Endothelial cell of umbilical vein (primary cell): ENCODE measurements around the gene BICD2. TPM values are rescaled to one million over a fixed set of nuclear protein-coding genes. Genes with fewer than 3 reads are reported as not detected.

ENCODE experiments used
- BruUV-seq: library from RNA; stranded (reverse); fragments of 400-500 nt; replicated peaks from 2 replicates; lab custom pipeline; 2021; lab: Mats Ljungman, UMichigan
- CTCF ChIA-PET: fragments of 300-600, 350-600 bp; sonication (Branson Sonifier 250); formaldehyde crosslinking; loops from one replicate; lab custom pipeline; 2021; ENCODE audit warnings: antibody characterized with exemption, inconsistent platforms; lab: Charles Lee
- POLR2A ChIA-PET: fragments of 300-600, 350-600 bp; sonication (Branson Sonifier 250); formaldehyde crosslinking; loops from one replicate; lab custom pipeline; 2021; ENCODE audit warnings: antibody characterized with exemption, inconsistent platforms; lab: Charles Lee
- DNase-seq: peaks from one replicate; pipeline ENCODE4 v3.0.0-alpha.2; 2011; ENCODE audit warnings: low read depth, low spot score
- FAIRE-seq: peaks from 2 replicates; lab custom pipeline; 2011; peaks lifted over from hg19 to GRCh38; lab: Jason Lieb, UNC
- H2AFZ ChIP-seq: 2 replicates; pipeline ENCODE4 v1.6.0; 2012; ENCODE audit warnings: low read depth, low read length, control low read depth, inconsistent platforms
- H3K27ac ChIP-seq: 2 replicates; pipeline ENCODE4 v1.5.1; 2011; ENCODE audit warnings: low read depth, mild to moderate bottlenecking, control low read depth, low read length, moderate library complexity; ENCODE audit not compliant: insufficient read depth
- H3K27me3 ChIP-seq, 2 experiments: 2 replicates each; pipeline versions ENCODE4 v1.6.0 to v1.6.1; 2011; ENCODE audit warnings: low read length in 2 of 2, mixed read lengths in 1 of 2; ENCODE audit not compliant: control insufficient read depth in 2 of 2, insufficient read depth in 2 of 2
- H3K36me3 ChIP-seq, 2 experiments: 2 replicates in 1 of 2; 3 replicates in 1 of 2; pipeline ENCODE4 v1.5.1; 2011; ENCODE audit warnings: low read length in 2 of 2, mild to moderate bottlenecking in 1 of 2, moderate library complexity in 1 of 2; ENCODE audit not compliant: control insufficient read depth in 2 of 2, insufficient read depth in 2 of 2; ENCODE audit errors: extremely low read depth in 1 of 2
- H3K4me1 ChIP-seq: 3 replicates; pipeline ENCODE4 v1.5.1; 2011; ENCODE audit warnings: mild to moderate bottlenecking, low read length; ENCODE audit not compliant: control insufficient read depth, insufficient read depth; ENCODE audit errors: extremely low read depth
- H3K4me2 ChIP-seq: 2 replicates; pipeline ENCODE4 v1.6.1; 2011; ENCODE audit warnings: low read length, control low read depth, mixed read lengths; ENCODE audit not compliant: insufficient read depth
- H3K4me3 ChIP-seq, 3 experiments: fragments of 200-600 bp in 1 of 3; sonication (generic), shearing (Covaris generic) in 1 of 3; replicated peaks in 1 of 3; 2 replicates each; pipeline ENCODE4 v1.5.1; 2011 to 2016; ENCODE audit warnings: control low read depth in 3 of 3, low read length in 3 of 3, mild to moderate bottlenecking in 2 of 3, inconsistent platforms in 1 of 3, low read depth in 1 of 3, moderate library complexity in 1 of 3; ENCODE audit not compliant: insufficient read depth in 1 of 3
- H3K79me2 ChIP-seq: 2 replicates; pipeline ENCODE4 v1.6.0; 2012; ENCODE audit warnings: low read length, inconsistent platforms; ENCODE audit not compliant: control insufficient read depth, insufficient read depth
- H3K9ac ChIP-seq: replicated peaks from 2 replicates; pipeline ENCODE3; 2011; ENCODE audit warnings: low read length, control low read depth; ENCODE audit not compliant: insufficient read depth; ENCODE audit errors: extremely low read depth
- H3K9me1 ChIP-seq: replicated peaks from 3 replicates; pipeline ENCODE4 v1.6.0; 2011; ENCODE audit warnings: mild to moderate bottlenecking, low read length; ENCODE audit not compliant: control insufficient read depth, insufficient read depth; ENCODE audit errors: extremely low read depth
- H3K9me3 ChIP-seq: replicated peaks from 2 replicates; pipeline ENCODE4 v1.5.1; 2012; ENCODE audit warnings: low read length, inconsistent platforms; ENCODE audit not compliant: control insufficient read depth, insufficient read depth
- H4K20me1 ChIP-seq: replicated peaks from 2 replicates; pipeline ENCODE3; 2011; ENCODE audit warnings: mild to moderate bottlenecking, low read length; ENCODE audit not compliant: control insufficient read depth, insufficient read depth; ENCODE audit errors: extremely low read depth
- CTCF ChIP-seq, 2 donors: IDR thresholded peaks; 1 replicate in 1 of 2; 2 replicates in 1 of 2; pipeline ENCODE4 v1.5.1; 2011; ENCODE audit warnings: low read length in 2 of 2, mild to moderate bottlenecking in 2 of 2, moderate library complexity in 2 of 2, control low read depth in 1 of 2, inconsistent platforms in 1 of 2, low read depth in 1 of 2; ENCODE audit not compliant: insufficient read depth in 1 of 2; ENCODE audit errors: extremely low read depth in 1 of 2
- EZH2 ChIP-seq: IDR thresholded peaks from 2 replicates; pipeline ENCODE4 v1.6.1; 2012; ENCODE audit warnings: borderline replicate concordance, low read depth, mild to moderate bottlenecking, moderate library complexity, low read length, inconsistent platforms; ENCODE audit not compliant: severe bottlenecking
- FOS ChIP-seq: IDR thresholded peaks from 2 replicates; pipeline ENCODE4 v1.6.1; 2011; ENCODE audit warnings: mild to moderate bottlenecking, low read length, moderate library complexity, borderline replicate concordance; ENCODE audit not compliant: insufficient read depth
- GATA2 ChIP-seq: IDR thresholded peaks from 2 replicates; pipeline ENCODE4 v1.7.0; 2011; ENCODE audit warnings: low read depth, mild to moderate bottlenecking, moderate library complexity, mixed read lengths, low read length; ENCODE audit not compliant: insufficient read length, insufficient read depth
- JUN ChIP-seq: IDR thresholded peaks from 2 replicates; pipeline ENCODE4 v1.6.1; 2011; ENCODE audit warnings: borderline replicate concordance, low read depth; ENCODE audit not compliant: insufficient read length, insufficient read depth
- MYC ChIP-seq: IDR thresholded peaks from one replicate; pipeline ENCODE4 v1.6.1; 2011; ENCODE audit warnings: mild to moderate bottlenecking, low read depth, low read length
- POLR2A ChIP-seq: IDR thresholded peaks from 2 replicates; pipeline ENCODE4 v1.6.1; 2012; ENCODE audit warnings: low read depth, mild to moderate bottlenecking, control low read depth, low read length
- POLR2AphosphoS5 ChIP-seq: IDR thresholded peaks from 2 replicates; pipeline ENCODE4 v1.6.1; 2012; ENCODE audit warnings: low read depth, mild to moderate bottlenecking, control low read depth, low read length, moderate library complexity; ENCODE audit not compliant: insufficient read depth
- dilution Hi-C: fragments of 300-500 bp; cut with MboI; formaldehyde crosslinking; loops from one replicate; pipeline ENCODE4 v1.15.0; 2019; ENCODE audit warnings: low sequenced_read_pairs; ENCODE audit not compliant: extremely low pct_ligation_motif_present
- intact Hi-C: fragments of 100-400 bp; cut with micrococcal nuclease; formaldehyde crosslinking; loops from one replicate; pipeline ENCODE4 v1.10.0; 2022
- polyA plus RNA-seq, 4 experiments: library from polyadenylated mRNA; depleted of rRNA in 3 of 4; stranded (reverse) in 3 of 4; unstranded in 1 of 4; fragments of >200 nt; gene quantifications; 2 replicates each; pipeline versions ENCODE4 v1.2.1 to v1.2.3, GENCODE V29; 2011 to 2012; ENCODE audit warnings: missing spikeins in 1 of 4
- total RNA-seq: library from RNA; stranded (reverse); gene quantifications from 2 replicates; pipeline ENCODE4 v1.2.3, GENCODE V29; 2021
- TF ChIP-seq, protein P1 (sequence below): IDR thresholded peaks from 2 replicates; pipeline ENCODE4 v1.6.1; 2011; ENCODE audit not compliant: insufficient read depth, insufficient read length

The BICD2 gene
- total and polyA plus RNA-seq, 2 donors (not counting 3 experiments of a cell fraction or from before 2014, with no cell fraction given) = 14.3 to 39.3 TPM

DNA sequence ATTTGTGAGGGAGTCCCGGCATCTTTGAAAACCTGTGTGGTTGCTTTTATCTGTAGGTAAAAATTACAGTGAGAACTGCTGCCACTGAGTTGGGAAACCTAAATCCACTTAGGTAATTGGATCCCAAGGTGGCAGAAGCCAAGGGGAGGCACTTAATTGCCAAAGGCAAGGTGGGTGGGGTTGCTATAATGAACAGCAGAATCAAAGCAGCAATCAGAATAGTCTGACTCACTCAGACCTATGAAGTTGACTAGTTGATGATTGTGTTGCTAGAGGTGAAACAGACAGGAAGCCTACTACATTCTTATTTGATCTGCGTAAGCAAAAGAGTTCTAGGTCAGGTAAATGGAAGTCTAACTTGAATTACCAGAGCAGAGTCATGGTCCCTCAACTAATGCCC, 17.3 kb upstream of the BICD2 start:
- dilution Hi-C loops (no loop called here), intact Hi-C loops (no loop called here)
- POLR2A ChIA-PET = no interaction called here
- BruUV-seq = no TSS peak
- Histone ChIP-seq H2AFZ (no peak overlapping the region), H3K79me2 (no peaks in the 10 kb centered on the region), H3K9me3 (no peaks in the 10 kb centered on the region), H4K20me1 (no peaks in the 10 kb centered on the region), H3K4me3 (no peak overlapping the region), H3K27ac (no peak overlapping the region), H3K9ac (no peak overlapping the region), H3K36me3 (no peaks in the 10 kb centered on the region), H3K4me2 (no peak overlapping the region), H3K9me1 (no peaks in the 10 kb centered on the region), H3K4me1 (no peaks in the 10 kb centered on the region), H3K27me3 (peaks cover 5 to 14% of the 10 kb centered on the region in 2 experiments)
- CTCF ChIA-PET = no interaction called here
- TF ChIP-seq JUN (no peak), CTCF (IDR thresholded peaks at IDR 0.05; ENCODE audit: extremely low read depth in 1 of 2, insufficient read depth in 1 of 2, low read depth in 1 of 2, low read length in 2 of 2) (no peak), MYC (no peak), EZH2 (no peak), POLR2AphosphoS5 (no peak), GATA2 (no peak), FOS (no peak), POLR2A (no peak)
- TF ChIP-seq, protein P1, sequence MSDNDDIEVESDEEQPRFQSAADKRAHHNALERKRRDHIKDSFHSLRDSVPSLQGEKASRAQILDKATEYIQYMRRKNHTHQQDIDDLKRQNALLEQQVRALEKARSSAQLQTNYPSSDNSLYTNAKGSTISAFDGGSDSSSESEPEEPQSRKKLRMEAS = no peak
- no peak for FAIRE-seq
- no peak for DNase-seq
